Gastrocnemius medialis (tissue), 4 donors: ENCODE measurements around the gene IL17D. TPM values are rescaled to one million over a fixed set of nuclear protein-coding genes. Genes with fewer than 3 reads are reported as not detected.

Experiments used
- ATAC-seq, 2 donors: fragments of 150-250 bp; one replicate each; pipeline ENCODE4 v1.9.1; 2016
- DNase-seq, 2 donors: peaks; one replicate each; pipeline ENCODE4 v3.0.0-alpha.2; 2019
- H3K27ac ChIP-seq, 4 donors: fragments of 200-600 bp; sonication (generic); 1 replicate in 1 of 4; 2 replicates in 3 of 4; pipeline ENCODE4 v1.5.1; 2016 to 2018; ENCODE audit warnings: mild to moderate bottlenecking in 2 of 4, moderate library complexity in 1 of 4
- H3K27me3 ChIP-seq, 3 donors: fragments of 200-600 bp; sonication (generic) in 2 of 3; 1 replicate in 1 of 3; 2 replicates in 2 of 3; pipeline versions ENCODE4 v1.5.1 to v1.6.0; 2016 to 2019; ENCODE audit warnings: mild to moderate bottlenecking in 1 of 3, moderate library complexity in 1 of 3
- H3K36me3 ChIP-seq, 2 donors: fragments of 200-600 bp; sonication (generic) in 1 of 2; one replicate each; pipeline ENCODE4 v1.5.1; 2017 to 2018
- H3K4me1 ChIP-seq, 2 donors: fragments of 200-600 bp; sonication (generic) in 1 of 2; one replicate each; pipeline ENCODE4 v1.5.1; 2016 to 2017; ENCODE audit warnings: mild to moderate bottlenecking in 2 of 2
- H3K4me3 ChIP-seq, 4 donors: fragments of 200-600 bp; sonication (generic) in 3 of 4; 1 replicate in 1 of 4; 2 replicates in 3 of 4; pipeline ENCODE4 v1.5.1; 2016 to 2019; ENCODE audit warnings: mild to moderate bottlenecking in 2 of 4
- H3K9me3 ChIP-seq, 3 donors: fragments of 200-600 bp; sonication (generic) in 2 of 3; 1 replicate in 1 of 3; 2 replicates in 2 of 3; pipeline ENCODE4 v1.5.1; 2016 to 2019
- CTCF ChIP-seq, 5 experiments: fragments of 450-650 bp in 3 of 5; fragments of 200-600 bp in 2 of 5; sonication (generic) in 2 of 5; IDR thresholded peaks in 4 of 5; conservative IDR thresholded peaks in 1 of 5; 1 replicate in 4 of 5; 2 replicates in 1 of 5; pipeline ENCODE4 v1.5.1; 2016 to 2019; ENCODE audit warnings: antibody characterized with exemption in 5 of 5, mild to moderate bottlenecking in 3 of 5, moderate library complexity in 3 of 5
- POLR2A ChIP-seq, 2 donors: fragments of 450-650 bp; IDR thresholded peaks; one replicate each; pipeline ENCODE4 v1.6.1; 2017; ENCODE audit warnings: antibody characterized with exemption in 2 of 2, mild to moderate bottlenecking in 2 of 2, moderate library complexity in 2 of 2
- in situ Hi-C, 4 donors: fragments of 200-750 bp; cut with MboI; loops; one replicate each; pipeline versions ENCODE4 v1.15.0 to v1.8.0; 2017; ENCODE audit warnings: low sequenced_read_pairs in 4 of 4
- intact Hi-C: fragments of 100-400 bp; cut with DNase I; formaldehyde crosslinking; loops from one replicate; pipeline ENCODE4 v1.15.1; 2023; ENCODE audit warnings: low total_unique reads
- total RNA-seq, 4 donors: library from RNA; depleted of rRNA; stranded (reverse); fragments of >200 nt; gene quantifications; one replicate each; pipeline versions ENCODE4 v1.1.0 to v1.2.3, GENCODE V29; 2016

The IL17D gene
- total RNA-seq, 4 donors from 2014 or later: 2.2 to 14.2 (median 3.0) TPM

- ATAC-seq: no peak
- H3K36me3 ChIP-seq: no peaks in the 10 kb centered on the region
- TF ChIP-seq CTCF (IDR thresholded peaks at IDR 0.05 in 4 of 5, conservative IDR thresholded peaks at IDR 0.05 in 1 of 5): no peak
- in situ Hi-C loops: loop anchor here in 3 of 4 donors (5.0 to 25.0 kb wide), 5 partner anchors 119 to 229 kb away; no protein-coding TSS in a partner anchor
- no peak for DNase-seq
- peaks cover 10 to 23% of the 10 kb centered on the region in 2 donors for H3K4me1 ChIP-seq
- no peaks in the 10 kb centered on the region for H3K27me3 ChIP-seq
- intact Hi-C loops: loop anchor here (5.0 to 10.0 kb wide), 5 partner anchors 143 to 747 kb away; partner anchors contain the start of genes IFT88, LATS2 and ZDHHC20
- H3K27ac ChIP-seq: peak overlapping the region; percentile 45 to 73 (median 71)
- H3K4me3 ChIP-seq: no peak overlapping the region
- H3K9me3 ChIP-seq: no peaks in the 10 kb centered on the region
These were observed 4.7 kb downstream of the IL17D start for GRCh38 chr13:20708216-20708615.

GRCh38 chr13:20709369-20709768, 5.9 kb downstream of the IL17D start:
- intact Hi-C loops: loop anchor here (5.0 to 10.0 kb wide), 5 partner anchors 145 to 745 kb away; partner anchors contain the start of genes IFT88, LATS2 and ZDHHC20
- peaks cover 22 to 34% of the 10 kb centered on the region in 2 donors for H3K4me1 ChIP-seq
- ATAC-seq (no peak), DNase-seq (no peak)
- H3K36me3 ChIP-seq: no peaks in the 10 kb centered on the region
- H3K27ac ChIP-seq: peak overlapping the region; percentile 45 to 73 (median 71)
- in situ Hi-C loops: loop anchor here in 3 of 4 donors (5.0 to 25.0 kb wide), 5 partner anchors 118 to 228 kb away; no protein-coding TSS in a partner anchor
- no peak overlapping the region for H3K4me3 ChIP-seq
- no peaks in the 10 kb centered on the region for H3K9me3 ChIP-seq
- TF ChIP-seq CTCF (IDR thresholded peaks at IDR 0.05 in 4 of 5, conservative IDR thresholded peaks at IDR 0.05 in 1 of 5) (no peak), POLR2A (IDR thresholded peaks at IDR 0.05) (no peak)
- no peaks in the 10 kb centered on the region for H3K27me3 ChIP-seq

- Histone ChIP-seq H3K36me3 (no peaks in the 10 kb centered on the region), H3K4me3 (no peak overlapping the region), H3K27ac (peak overlapping the region; percentile 45 to 73 (median 71)), H3K4me1 (peaks cover 26 to 38% of the 10 kb centered on the region in 2 donors), H3K9me3 (no peaks in the 10 kb centered on the region), H3K27me3 (no peaks in the 10 kb centered on the region)
- intact Hi-C loops: loop anchor here (5.0 to 10.0 kb wide), 6 partner anchors 145 to 768 kb away; partner anchors contain the start of genes IFT88, LATS2 and ZDHHC20
- no peak for DNase-seq
- no peak for ATAC-seq
- TF ChIP-seq POLR2A (IDR thresholded peaks at IDR 0.05) (no peak), CTCF (IDR thresholded peaks at IDR 0.05 in 4 of 5, conservative IDR thresholded peaks at IDR 0.05 in 1 of 5) (no peak)
- in situ Hi-C loops: loop anchor here (5.0 to 25.0 kb wide), 5 partner anchors 118 to 228 kb away; no protein-coding TSS in a partner anchor
These were observed 6.3 kb downstream of the IL17D start for GRCh38 chr13:20709782-20710181.

- no peaks in the 10 kb centered on the region for H3K9me3 ChIP-seq
- intact Hi-C loops (loop anchor here (1.0 to 5.0 kb wide), 4 partner anchors 117 to 766 kb away; no protein-coding TSS in a partner anchor), in situ Hi-C loops (loop anchor here in 2 of 4 donors (10.0 to 25.0 kb wide), 2 partner anchors 213 to 226 kb away; no protein-coding TSS in a partner anchor)
- TF ChIP-seq POLR2A (IDR thresholded peaks at IDR 0.05) (no peak), CTCF (IDR thresholded peaks at IDR 0.05 in 4 of 5, conservative IDR thresholded peaks at IDR 0.05 in 1 of 5) (no peak)
- ATAC-seq: no peak
- no peak overlapping the region for H3K4me3 ChIP-seq
- peak overlapping the region; percentile 80 to 89 (median 88) for H3K27ac ChIP-seq
- no peaks in the 10 kb centered on the region for H3K36me3 ChIP-seq
- peaks cover 40 to 43% of the 10 kb centered on the region in 2 donors for H3K4me1 ChIP-seq
- no peaks in the 10 kb centered on the region for H3K27me3 ChIP-seq
- no peak for DNase-seq
These were observed 8.0 kb downstream of the IL17D start for GRCh38 chr13:20711301-20712044.
